GM18520 (cell line): Measurements from ENCODE around the gene SLC16A7.
A peak's percentile ranks its signal among the peaks of the same experiment; 100 is the strongest.
"Not testable (repeated sequence)": the region's sequence is repeated elsewhere in the genome, so short reads cannot be mapped to it uniquely, and the experiment has no call there.

Source experiments
- ATAC-seq: cut with Tn5 transposase; IDR thresholded peaks from one replicate; pipeline ENCODE4 v1.9.1; 2021; ENCODE audit not compliant: unreplicated experiment

SLC16A7 gene, protein sequence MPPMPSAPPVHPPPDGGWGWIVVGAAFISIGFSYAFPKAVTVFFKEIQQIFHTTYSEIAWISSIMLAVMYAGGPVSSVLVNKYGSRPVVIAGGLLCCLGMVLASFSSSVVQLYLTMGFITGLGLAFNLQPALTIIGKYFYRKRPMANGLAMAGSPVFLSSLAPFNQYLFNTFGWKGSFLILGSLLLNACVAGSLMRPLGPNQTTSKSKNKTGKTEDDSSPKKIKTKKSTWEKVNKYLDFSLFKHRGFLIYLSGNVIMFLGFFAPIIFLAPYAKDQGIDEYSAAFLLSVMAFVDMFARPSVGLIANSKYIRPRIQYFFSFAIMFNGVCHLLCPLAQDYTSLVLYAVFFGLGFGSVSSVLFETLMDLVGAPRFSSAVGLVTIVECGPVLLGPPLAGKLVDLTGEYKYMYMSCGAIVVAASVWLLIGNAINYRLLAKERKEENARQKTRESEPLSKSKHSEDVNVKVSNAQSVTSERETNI

DNA sequence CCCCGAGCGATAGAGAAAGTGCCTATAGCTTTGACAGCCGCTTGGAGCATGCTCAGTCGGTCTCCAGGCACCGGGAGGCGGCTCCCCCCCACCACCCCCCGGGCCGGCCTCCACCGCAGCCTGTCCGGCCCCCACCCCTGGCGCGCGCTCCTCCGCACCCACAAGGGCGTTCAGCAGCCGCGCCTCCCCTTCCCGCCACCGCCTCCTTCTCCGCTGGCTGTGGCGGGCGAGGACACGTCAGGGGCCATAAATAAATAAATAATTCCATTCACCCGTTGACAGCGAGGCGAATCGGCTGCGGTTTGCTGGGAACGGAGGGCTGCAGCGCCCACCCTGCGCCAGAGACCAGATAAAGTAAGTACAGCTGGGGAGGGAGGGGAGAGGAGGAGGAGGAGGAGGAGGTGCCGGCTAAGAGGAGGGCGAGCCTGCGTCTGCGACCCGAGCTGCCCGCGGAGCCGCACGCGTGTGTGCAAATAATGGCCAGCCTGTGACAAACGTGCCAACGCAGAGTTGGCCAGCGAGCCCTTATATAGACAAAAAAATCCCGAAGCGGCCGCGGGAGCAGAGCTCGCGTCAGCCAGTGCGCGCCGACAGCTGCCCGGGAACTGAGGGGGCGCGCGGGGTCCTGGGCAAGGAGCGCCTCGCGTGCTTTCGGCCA lies at the start of gene SLC16A7:
Gene SLC16A7, plus strand, starts transcription at position 147 of the 658 bp plus-strand sequence. CDS start 108,773 bp downstream, outside the sequence.
- ATAC-seq: peak; percentile 30

DNA sequence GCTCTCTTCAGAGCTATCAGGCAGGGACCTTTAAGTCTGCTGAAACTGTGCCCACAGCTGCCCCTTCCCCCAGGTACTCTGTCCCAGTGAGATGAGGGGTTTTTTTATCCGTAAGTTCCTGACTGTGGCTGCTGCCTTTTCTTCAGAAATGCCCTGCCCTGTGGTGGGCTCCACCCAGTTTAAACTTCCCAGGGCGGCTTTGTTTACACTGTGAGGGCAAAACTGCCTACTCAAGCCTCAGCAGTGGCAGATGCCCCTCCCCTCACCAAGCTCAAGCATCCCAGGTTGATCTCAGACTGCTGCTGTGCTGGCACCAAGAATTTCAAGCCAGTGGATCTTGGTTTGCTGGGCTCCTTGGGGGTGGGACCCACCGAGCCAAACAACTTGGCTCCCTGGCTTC lies 46.9 kb upstream of the SLC16A7 start:
- ATAC-seq: no peak

DNA sequence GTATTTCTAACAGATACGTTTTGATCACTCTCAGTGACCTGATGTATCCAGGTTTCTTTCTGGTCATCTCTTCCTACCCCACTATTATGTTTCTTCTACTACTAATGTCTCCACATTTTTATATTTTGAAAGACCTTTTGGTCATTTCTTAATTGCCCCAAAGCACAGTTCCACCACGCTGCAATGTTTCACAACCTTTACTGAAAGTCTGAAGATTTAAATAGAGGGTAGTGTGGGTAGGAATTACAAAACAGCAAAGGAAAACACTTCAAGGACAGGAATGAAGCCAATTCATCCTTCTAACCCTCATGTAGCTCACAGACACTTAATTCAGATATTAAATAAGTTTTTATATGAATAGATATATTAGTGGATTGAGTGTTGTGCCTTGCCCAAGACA lies 36.1 kb upstream of the SLC16A7 start:
- ATAC-seq: no peak

DNA sequence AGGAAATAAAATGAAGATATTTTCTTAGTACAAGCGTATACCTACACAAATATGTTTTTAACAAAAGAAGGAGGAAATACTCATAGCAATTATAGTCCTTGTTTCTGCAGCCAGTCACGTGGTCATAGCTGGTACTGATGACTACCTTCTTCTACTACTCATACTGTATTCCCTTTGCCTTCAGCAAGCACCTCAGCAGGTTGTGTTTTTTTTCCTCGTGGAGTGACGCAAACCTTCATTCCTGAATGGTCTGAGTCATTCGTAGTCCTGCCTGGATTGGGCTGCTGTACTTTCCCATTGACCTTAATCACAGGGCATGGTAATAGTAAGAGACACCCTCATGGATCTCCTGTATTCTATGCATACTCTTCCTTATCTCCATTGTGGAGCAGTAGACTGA lies 25.7 kb upstream of the SLC16A7 start:
- ATAC-seq: no peak

DNA sequence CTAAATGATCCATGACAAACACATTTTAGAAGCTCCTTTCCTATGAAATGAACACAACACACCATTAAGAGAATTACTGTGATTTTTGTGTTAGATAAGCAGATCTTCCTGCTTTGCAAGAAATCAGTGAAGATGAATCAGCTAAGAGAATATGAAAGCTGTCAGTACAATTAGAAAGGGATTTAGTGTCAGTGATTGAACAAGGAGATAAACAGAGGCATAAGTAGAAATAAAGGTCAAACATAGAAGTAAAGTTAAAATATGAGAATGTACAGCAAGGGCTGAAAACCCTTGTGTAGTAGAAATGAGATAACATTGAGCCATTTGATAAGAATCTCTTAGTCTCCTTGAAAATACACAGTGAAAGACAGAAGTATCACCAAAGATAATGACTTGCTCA lies 21.4 kb upstream of the SLC16A7 start:
- no peak for ATAC-seq

DNA sequence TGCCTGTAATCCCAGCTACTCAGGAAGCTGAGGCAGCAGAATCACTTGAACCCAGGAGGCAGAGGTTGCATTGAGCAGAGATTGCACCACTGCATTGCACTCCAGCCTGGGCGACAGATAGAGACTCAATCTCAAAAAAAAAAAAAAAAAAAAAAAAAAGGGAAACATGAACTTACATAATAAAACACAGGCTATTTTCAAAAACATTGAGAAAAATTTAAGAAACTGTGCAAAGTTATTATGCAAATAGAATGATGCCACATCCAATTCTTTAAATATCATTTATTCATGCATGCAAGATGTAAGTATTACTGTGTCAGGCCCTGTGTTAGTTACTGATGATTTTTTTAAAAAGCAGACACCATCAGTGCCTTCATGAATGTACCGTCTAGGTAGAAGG lies 20.0 kb upstream of the SLC16A7 start:
- ATAC-seq: no peak

DNA sequence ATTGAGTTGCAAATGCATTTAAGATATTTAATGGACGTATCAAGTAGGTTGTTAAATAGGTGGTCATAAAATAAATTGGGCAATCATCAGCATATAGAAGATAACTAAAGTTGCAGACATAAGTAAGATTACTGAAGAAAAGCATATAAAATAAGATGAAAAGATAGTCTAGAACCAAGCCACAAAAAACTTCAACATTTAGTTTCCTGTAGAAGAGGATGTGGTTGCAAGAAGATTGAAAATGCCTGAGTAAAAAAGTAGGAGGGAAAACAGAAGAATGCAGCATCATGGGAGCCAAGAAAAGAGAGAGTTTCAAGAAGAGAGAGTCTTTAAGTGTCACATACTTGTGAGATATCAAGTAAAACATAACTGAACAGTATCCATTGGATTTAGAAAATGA lies 17.6 kb upstream of the SLC16A7 start:
- no peak for ATAC-seq

DNA sequence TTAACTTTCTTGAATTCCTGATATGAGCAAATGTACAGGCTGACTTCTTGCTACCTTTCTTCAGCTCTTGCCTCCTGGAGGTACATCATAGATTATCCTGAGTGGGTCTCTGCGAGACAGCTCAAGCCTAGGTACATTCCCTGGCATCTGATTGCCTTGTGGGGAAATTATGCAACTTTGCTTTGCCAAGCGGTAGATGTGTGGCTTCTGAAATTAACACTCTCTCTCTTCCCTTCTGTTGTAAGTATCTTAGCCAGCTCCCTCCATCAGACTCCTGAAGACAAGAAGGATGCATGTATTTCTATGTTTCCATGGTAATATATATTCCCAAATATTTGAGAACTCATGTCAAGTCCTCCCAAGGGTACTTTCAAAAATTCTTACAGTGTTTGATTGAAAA lies 16.2 kb upstream of the SLC16A7 start:
- no peak for ATAC-seq

DNA sequence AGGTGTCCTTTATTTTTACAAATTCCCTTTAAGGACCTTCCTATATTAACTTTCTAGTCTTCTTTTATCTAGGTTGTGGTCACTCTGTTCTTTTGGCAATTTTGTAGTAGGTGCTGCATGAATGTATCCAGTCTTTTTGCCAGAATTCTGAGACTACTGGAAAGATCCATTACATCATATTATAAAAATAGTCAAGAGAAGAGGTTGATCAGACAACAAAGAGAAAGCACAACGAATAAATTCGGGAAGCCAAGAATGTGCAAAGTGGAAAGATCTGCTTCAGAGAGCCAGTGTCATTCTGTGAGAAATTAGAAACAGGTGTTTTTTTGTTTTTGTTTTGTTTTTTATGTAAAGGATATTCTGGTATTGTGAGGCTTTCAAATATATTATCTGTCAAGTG lies 15.8 kb upstream of the SLC16A7 start:
- no peak for ATAC-seq

DNA sequence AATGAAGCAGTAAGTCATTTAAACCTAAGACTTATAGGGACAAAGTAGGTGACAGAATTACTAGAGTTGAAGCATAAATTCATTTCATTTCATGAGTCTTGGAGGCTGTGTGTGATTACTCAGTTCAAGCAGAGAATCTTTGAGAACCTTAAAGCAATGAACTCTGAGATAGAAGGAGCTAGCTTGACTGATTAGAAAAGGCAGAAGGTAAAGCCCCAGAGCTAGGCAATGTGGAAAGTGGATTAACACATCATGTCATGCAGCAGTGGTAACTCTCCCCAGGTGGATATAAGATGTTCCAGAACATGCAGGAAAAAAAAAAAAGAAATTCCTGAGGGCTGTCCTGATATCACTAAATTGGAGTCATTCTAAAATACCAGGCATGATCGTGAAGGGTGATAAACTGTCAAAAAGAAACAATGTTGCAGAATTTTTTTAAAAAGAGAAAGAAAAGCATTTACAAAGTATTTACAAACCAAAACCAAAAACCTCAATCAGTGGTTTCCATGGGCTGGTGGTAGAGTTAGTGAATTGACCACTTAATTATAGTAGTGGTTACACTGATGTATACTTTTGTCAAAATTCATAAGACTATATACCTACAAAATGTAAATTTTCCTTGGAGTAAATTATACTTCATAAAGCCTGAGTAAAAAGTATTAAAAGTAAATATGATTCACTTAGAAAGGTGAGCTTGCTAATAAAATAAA lies 12.7 kb upstream of the SLC16A7 start:
- ATAC-seq: no peak

DNA sequence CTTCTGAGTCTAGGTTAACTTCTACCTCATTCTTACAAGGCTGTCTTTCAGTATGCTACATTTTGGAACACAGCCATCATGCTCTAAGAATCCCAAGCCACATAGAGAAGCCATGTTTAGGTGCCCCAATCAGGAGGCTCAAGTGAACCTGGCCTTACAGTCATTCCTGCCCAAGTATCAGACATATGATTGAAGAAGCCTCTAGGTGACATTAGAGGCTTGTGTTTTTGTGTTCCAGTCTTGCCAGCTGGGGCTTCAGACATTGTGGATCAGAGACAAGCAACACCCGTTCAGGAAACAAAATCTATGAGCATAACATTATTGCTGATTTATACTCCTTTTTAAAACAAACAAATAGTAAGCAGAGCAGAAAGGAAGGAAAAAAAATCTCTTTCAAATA lies 8.1 kb upstream of the SLC16A7 start:
- ATAC-seq: no peak

DNA sequence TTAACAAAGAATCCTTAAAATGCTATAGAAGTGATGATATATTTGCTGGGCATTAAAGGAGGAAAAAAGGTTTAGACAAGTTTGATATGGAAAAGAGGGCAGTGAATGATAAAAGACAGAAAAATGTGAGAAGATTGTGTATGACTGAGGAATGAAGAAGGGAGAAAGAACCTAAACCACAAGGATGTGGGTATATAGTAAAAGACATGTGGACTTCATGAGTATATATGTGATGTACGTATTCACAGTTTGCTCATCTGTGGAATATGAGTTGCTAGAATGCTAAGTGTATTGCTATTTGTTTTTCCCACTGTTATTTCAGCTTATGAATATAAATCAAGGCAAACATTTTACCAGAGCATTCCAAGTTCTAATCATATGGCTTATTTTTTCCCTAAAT lies 2.1 kb upstream of the SLC16A7 start:
- no peak for ATAC-seq

DNA sequence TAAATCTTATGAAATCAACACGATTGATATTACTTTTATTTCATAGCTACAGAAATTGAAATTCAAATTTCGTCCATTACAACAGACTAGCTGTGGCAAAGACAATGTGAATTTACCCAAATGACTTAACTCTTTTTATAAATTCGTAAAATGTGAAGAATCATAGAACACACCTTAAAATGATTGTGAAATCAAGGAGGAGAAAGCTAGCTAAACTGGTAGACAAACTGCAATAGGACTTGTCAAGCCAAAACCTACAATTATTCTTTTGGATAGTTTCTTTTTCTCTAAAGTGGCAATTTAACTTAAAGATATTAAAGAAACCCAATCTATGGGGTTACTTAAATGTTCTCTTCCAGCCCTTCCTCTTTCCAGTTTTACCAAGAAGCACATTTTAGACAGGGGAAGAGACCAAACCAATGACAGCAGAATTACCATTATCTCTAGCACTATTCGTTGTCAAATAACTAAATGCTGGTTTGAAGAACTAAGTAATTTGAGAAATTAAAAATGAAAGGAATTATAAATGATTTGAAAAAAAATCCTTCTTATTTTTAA lies 807 bp upstream of the SLC16A7 start:
- ATAC-seq: no peak

DNA sequence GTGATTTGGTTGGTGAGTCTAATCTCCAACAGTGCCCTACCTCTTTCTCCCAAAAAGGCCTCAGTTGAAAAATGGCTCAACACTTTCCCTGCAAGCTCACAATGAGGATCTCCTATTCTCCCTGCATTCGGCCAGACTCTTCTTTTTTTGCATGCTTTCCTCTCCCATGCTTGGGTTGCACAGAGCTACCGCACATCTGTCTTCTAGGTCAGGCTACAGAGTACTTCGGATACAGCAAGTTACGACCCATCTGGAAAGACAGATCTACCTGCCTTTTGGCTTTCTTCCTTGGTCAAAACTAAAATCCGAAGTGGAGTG lies 305 bp upstream of the SLC16A7 start:
- no peak for ATAC-seq

DNA sequence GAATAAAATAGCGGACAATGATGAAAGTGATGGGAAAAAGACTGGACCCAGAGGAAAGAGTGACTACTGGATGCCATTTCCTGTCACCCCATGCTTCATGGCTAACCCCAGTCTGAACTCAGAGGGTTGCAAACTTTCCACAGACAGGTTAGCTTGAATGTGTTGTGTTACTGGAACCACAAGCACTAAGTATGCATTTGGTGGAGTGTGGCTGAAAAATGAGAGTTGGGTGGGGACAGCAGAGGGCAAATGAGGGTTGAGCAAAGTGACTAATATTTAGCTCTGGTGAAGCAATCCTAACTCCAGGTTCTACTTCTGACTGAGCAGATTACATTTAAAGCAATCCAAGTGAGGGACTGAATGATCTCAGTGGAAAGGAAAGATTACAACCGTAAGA lies 1.6 kb downstream of the SLC16A7 start:
- peak; percentile 69 for ATAC-seq

DNA sequence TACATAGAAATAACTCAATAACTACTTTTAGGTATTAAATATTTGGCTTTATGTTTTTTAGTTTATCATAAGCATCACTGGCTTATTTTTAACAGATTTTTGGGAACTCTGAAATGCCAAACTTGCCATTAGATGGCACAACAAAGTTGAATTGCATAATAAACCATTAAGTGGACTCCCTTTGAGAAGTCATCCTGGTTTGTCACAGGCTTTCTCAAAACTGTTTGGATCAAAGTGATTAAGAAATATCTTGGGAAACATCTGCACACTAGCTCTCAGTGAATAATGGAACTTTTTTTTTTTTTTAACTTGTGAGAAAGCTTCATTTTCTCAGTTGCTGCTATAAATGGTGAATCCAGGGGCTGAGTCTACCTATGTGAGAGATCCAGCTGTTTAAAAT lies 4.3 kb downstream of the SLC16A7 start:
- ATAC-seq: no peak

DNA sequence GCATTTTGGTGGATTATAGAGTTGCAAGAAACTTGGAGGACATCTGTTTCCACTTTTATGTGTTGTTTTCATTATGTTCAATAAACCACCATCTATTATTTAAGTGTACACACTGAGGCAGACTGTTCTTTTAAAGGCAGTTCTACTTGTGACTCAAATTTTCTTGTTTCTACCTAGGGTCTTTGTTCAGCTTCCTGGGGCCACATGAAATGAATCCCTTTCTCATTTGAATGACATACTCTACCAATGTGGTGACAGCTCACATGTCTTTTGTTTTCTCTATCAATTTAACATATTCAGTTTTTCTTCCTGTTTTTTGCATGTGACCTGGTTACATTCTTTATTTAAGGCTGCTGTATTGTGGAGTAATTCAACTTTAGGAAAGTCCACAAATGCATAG lies 7.9 kb downstream of the SLC16A7 start:
- no peak for ATAC-seq

DNA sequence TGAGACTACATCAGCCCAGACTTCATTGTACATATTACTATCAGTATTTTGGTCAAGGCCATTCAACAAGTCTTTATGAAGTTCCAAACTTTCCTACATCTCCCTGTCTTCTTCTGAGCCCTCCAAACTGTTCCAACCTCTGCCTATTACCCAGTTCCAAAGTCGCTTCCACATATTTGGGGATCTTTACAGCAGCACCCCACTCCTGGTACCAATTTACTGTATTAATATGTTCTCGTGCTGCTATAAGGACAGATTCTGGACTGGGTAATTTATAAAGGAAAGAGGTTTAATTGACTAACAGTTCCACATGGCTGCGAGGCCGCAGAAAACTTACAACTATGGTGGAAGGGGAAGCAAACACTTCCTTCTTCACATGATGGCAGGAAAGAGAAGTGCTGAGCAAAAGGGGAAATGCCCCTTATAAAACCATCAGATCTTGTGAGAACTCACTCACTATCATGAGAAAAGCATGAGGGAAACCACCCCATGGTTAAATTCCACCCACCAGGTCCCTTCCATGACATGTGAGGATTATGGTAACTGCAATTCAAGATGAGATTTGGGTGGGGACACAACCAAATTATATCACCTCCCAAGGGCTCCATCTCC lies 17.1 kb downstream of the SLC16A7 start:
- not testable (repeated sequence) for ATAC-seq

DNA sequence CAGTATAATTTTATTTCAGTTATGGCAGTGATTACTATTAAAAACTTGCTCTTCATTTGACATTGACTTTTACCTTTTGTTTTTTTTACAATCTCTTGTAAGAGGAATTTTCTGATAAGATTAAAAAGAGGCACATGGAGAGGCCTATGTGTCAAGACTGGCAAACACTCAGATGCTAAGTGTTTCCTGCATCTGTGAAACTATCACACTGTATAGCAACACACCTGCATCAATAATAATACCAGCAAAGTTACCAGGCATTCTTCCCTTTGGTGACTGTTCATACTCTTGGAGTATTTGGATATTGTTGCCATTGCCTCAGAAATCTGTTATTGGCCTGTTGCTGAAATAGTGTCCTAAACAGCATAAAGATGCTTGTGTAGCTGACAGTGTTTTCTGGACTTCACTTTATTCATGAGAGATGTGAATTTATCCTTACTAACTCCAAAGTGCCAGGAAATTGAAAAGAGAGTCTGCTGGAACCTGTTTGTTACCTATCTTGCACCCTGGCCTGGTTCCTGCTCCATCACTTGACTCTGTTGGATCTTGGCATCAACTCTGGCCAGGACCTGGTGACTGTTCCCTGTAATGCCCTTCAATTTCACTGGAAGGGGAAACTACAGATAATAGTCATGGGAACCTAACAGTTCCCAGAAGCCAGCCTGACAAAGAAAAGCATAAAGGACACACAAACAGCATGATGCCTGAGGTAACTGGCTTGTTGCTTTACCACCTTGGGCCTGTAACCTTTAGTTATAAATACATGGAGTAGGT lies 19.8 kb downstream of the SLC16A7 start:
- no peak for ATAC-seq

DNA sequence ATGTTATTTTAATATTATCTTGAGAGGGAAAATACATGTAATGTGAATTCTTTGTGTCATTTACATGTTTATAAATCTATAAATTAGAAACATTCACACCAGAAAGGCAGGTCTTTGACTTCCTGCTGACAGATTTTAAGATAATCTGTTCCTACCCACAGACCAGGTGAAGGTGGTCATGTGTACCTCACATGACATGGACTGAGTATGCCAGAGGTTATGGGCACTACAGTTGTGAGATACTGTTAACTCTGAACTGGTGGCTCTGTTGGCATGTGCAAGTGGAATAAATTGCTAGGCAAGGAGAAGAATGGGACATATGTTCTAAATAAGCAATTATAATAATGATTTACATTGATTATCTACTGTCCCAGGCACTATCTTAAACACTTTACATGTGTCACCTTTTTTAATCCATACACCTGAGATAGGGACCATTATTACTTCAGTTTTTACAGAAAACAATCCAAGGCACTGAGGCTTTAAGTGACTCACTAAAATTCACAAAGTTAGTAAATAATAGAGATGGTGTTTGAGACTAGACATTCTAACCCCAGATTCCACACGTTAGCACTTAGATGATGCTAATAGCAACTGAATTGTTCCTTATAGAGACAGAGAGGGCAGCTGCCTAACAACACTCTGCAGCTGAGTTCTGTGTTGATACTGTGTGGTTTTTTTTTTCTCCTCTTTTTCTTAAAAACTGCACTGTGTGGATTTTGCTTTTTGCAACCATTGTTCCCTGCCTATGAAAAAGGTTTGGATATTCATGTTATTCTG lies 23.8 kb downstream of the SLC16A7 start:
- peak; percentile 36 for ATAC-seq
